A172 (cell line): ENCODE data around the gene OR5AN1. TPM values are rescaled to one million over a fixed set of nuclear protein-coding genes. Genes with fewer than 3 reads are reported as not detected.

Experiments
- total RNA-seq: library from RNA; depleted of rRNA; stranded (reverse); fragments of >200 nt; shearing (Covaris generic); gene quantifications from 2 replicates; pipeline ENCODE4 v1.2.3, GENCODE V29; 2014; rRNA removed

OR5AN1 gene
- total RNA-seq, 1 experiment from 2014 or later = not detected

Other genes starting within 250 kb of the OR5AN1 start
- gene FAM111A, start 216.0 kb upstream of the OR5AN1 start, total RNA-seq = 83.5 and 102 TPM in 2 replicates
- gene DTX4, start 186.8 kb upstream of the OR5AN1 start, total RNA-seq = 0.12 and 0.21 TPM in 2 replicates
- gene MPEG1, start 146.0 kb upstream of the OR5AN1 start, total RNA-seq = not detected in 2 replicates
- not detected in 2 replicates for gene OR5A2, start 67.5 kb downstream of the OR5AN1 start, total RNA-seq
- not detected in 2 replicates for gene OR5A1, start 77.6 kb downstream of the OR5AN1 start, total RNA-seq
- not detected in 2 replicates for gene OR4D6, start 98.1 kb downstream of the OR5AN1 start, total RNA-seq
- not detected in 2 replicates for gene OR4D10, start 114.4 kb downstream of the OR5AN1 start, total RNA-seq
- not detected in 2 replicates for gene OR4D11, start 144.7 kb downstream of the OR5AN1 start, total RNA-seq
- gene OR4D9, start 152.6 kb downstream of the OR5AN1 start, total RNA-seq = not detected in 2 replicates